ENCODE measurements around the gene PRKAG2.

The PRKAG2 gene

GRCh38 chr7:151809864-151810170 lies 67.1 kb downstream of the PRKAG2 start:
- no peak for TF ChIP-seq CTCF (IDR thresholded peaks at IDR 0.05)
- Histone ChIP-seq H3K27me3 (peaks cover 12% of the 10 kb centered on the region), H3K4me3 (ENCODE audit: low read depth in 1 of 2, low read length in 1 of 2) (no peak overlapping the region), H3K27ac (no peak overlapping the region), H3K36me3 (no peaks in the 10 kb centered on the region), H3K9me3 (no peaks in the 10 kb centered on the region), H3K4me1 (ENCODE audit: control insufficient read depth in 1 of 2, insufficient read depth in 1 of 2, low read depth in 1 of 2, low read length in 1 of 2) (peaks cover 16 to 22% of the 10 kb centered on the region in 2 experiments)

GRCh38 chr7:151809146-151809863 lies 67.6 kb downstream of the PRKAG2 start:
- H3K27me3 ChIP-seq: peaks cover 12% of the 10 kb centered on the region
- peaks cover 16 to 22% of the 10 kb centered on the region in 2 experiments for H3K4me1 ChIP-seq (ENCODE audit: control insufficient read depth in 1 of 2, insufficient read depth in 1 of 2, low read depth in 1 of 2, low read length in 1 of 2)
- no peak for TF ChIP-seq CTCF (IDR thresholded peaks at IDR 0.05)

GRCh38 chr7:151808400-151809145 lies 68.3 kb downstream of the PRKAG2 start:
- no peak overlapping the region for H3K4me3 ChIP-seq (ENCODE audit: low read depth in 1 of 2, low read length in 1 of 2)
- H3K27me3 ChIP-seq: peaks cover 12% of the 10 kb centered on the region
- H3K27ac ChIP-seq: no peak overlapping the region
- H3K36me3 ChIP-seq: no peaks in the 10 kb centered on the region
- TF ChIP-seq CTCF (IDR thresholded peaks at IDR 0.05): no peak
- H3K9me3 ChIP-seq: no peaks in the 10 kb centered on the region
- peaks cover 16 to 22% of the 10 kb centered on the region in 2 experiments for H3K4me1 ChIP-seq (ENCODE audit: control insufficient read depth in 1 of 2, insufficient read depth in 1 of 2, low read depth in 1 of 2, low read length in 1 of 2)

More at GRCh38 chr7:151809146-151809863, 67.6 kb downstream of the PRKAG2 start:
- no peaks in the 10 kb centered on the region for H3K9me3 ChIP-seq
- no peaks in the 10 kb centered on the region for H3K36me3 ChIP-seq
- H3K27ac ChIP-seq: no peak overlapping the region
- H3K4me3 ChIP-seq (ENCODE audit: low read depth in 1 of 2, low read length in 1 of 2): no peak overlapping the region

GRCh38 chr7:151807846-151808245 lies 69.1 kb downstream of the PRKAG2 start:
- Histone ChIP-seq H3K9me3 (no peaks in the 10 kb centered on the region), H3K36me3 (no peaks in the 10 kb centered on the region), H3K4me3 (ENCODE audit: low read depth in 1 of 2, low read length in 1 of 2) (no peak overlapping the region), H3K27ac (no peak overlapping the region), H3K27me3 (peaks cover 12% of the 10 kb centered on the region), H3K4me1 (ENCODE audit: control insufficient read depth in 1 of 2, insufficient read depth in 1 of 2, low read depth in 1 of 2, low read length in 1 of 2) (peaks cover 16 to 22% of the 10 kb centered on the region in 2 experiments)
- TF ChIP-seq CTCF (IDR thresholded peaks at IDR 0.05): no peak

GRCh38 chr7:151806952-151807775 lies 69.8 kb downstream of the PRKAG2 start:
- Histone ChIP-seq H3K4me1 (ENCODE audit: control insufficient read depth in 1 of 2, insufficient read depth in 1 of 2, low read depth in 1 of 2, low read length in 1 of 2) (peaks cover 16 to 22% of the 10 kb centered on the region in 2 experiments), H3K9me3 (no peaks in the 10 kb centered on the region), H3K36me3 (no peaks in the 10 kb centered on the region), H3K27ac (no peak overlapping the region), H3K4me3 (ENCODE audit: low read depth in 1 of 2, low read length in 1 of 2) (no peak overlapping the region), H3K27me3 (peaks cover 12% of the 10 kb centered on the region)
- TF ChIP-seq CTCF (IDR thresholded peaks at IDR 0.05): no peak

All from neutrophil (primary cell).